NCI-H82 treated with DMSO at 0.1 percent for 48 hours (cell line): ENCODE data around the gene DOCK3.
A peak's percentile ranks its signal among the peaks of the same experiment; 100 is the strongest.
"Not testable (repeated sequence)": the region's sequence is repeated elsewhere in the genome, so short reads cannot be mapped to it uniquely, and the experiment has no call there.

Experiments
- DNase-seq: peaks from one replicate; lab custom pipeline; 2025; ENCODE audit not compliant: unreplicated experiment; lab: John Stamatoyannopoulos, UW

DOCK3 gene

DNA sequence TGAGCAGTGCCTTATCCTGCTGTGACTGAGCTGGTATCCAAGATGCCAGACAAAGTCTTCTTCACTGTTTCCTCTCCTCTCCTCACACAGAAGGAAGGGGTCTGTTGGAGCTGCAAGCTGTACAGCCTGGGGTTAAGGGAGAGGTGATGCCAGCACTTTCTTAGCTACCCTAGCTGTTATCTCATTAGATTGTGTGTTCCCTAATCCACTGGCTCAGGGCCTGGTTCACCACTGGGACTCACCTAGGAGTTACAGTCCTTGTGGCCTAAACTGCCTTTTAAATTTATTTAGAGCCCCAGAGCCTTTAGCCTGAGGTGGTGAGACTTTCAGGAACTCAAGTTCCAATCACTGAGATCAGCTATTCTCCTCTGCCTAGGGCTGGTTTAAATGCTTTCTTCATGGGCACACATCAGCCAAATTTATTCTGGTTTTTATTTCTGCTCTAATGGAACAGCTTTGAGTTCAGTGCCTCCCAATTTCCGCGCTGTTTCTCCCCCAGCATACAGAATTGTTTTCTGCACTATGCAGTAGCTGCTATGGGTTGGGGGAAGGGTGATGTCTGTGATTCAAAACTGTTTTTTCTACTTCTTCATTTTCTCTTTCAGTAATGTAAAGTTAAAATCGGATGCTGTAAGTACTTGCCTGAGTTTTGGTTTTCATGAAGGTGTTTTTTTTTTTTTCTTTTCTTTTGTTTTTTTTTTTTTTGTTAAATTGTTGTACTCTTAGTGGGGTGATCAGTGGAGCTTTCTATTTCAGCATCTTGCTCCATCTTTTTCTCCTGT, 198.8 kb downstream of the DOCK3 start:
- peak; percentile 20 for DNase-seq

DNA sequence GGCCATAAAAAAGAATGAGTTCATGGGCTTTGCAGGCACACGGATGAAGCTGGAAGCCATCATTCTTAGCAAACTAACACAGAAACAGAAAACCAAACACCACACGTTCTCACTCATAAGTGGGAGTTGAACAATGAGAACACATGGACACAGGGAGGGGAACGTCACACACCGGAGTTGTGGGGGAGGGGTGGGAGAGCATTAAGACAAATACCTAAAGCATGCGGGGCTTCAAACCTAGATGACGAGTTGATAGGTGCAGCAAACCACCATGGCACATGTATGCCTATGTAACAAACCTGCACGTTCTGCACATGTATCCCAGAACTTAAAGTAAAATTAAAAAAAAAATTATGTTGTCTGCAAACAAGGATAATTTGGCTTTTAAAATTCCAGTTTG, 200.1 kb downstream of the DOCK3 start:
- not testable (repeated sequence) for DNase-seq

DNA sequence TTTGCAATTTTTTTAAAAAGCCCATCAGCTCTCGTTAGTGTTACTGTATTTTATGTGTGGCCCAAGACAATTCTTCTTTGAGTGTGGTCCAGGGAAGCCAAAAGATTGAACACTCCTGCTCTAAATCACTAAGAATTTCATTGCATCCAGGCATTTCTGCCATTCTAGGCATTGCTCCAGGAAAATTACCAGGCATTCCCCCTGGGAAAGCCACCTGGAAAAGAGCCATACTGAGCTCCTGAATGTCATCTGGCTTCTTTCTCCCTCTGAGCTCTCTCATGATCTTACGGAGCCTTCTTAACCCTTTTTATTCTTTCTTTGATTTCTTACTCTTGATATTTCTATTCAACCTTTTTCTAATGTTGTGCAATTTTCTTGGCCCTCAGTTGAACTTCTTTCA, 202.2 kb downstream of the DOCK3 start:
- no peak for DNase-seq

DNA sequence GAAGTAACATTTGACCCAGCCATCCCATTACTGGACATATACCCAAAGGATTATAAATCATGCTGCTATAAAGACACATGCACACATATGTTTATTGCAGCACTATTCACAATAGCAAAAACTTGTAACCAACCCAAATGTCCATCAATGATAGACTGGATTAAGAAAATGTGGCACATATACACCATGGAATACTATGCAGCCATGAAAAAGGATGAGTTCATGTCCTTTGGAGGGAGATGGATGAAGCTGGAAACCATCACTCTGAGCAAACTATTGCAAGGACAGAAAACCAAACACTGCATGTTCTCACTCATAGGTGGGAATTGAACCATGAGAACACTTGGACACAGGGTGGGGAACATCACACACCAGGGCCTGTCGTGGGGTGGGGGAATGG, 208.0 kb downstream of the DOCK3 start:
- not testable (repeated sequence) for DNase-seq

DNA sequence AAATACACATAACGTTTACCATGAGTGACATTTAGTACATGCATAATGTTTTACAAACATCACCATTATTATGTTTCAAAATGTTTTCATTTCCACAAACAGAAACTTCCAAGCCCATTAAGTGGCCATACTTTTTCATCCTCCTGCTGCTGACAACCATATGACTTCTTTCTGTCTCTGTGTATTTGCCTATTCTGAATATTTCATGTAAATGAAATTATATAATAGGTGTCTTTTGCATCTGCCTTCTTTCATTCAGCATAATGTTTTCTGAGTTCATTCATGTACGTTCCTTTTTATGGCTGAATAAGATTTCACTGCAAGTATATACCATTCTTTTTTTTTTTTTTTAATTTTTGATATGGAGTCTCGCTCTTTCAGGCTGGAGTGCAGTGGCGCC, 209.0 kb downstream of the DOCK3 start:
- no peak for DNase-seq

DNA sequence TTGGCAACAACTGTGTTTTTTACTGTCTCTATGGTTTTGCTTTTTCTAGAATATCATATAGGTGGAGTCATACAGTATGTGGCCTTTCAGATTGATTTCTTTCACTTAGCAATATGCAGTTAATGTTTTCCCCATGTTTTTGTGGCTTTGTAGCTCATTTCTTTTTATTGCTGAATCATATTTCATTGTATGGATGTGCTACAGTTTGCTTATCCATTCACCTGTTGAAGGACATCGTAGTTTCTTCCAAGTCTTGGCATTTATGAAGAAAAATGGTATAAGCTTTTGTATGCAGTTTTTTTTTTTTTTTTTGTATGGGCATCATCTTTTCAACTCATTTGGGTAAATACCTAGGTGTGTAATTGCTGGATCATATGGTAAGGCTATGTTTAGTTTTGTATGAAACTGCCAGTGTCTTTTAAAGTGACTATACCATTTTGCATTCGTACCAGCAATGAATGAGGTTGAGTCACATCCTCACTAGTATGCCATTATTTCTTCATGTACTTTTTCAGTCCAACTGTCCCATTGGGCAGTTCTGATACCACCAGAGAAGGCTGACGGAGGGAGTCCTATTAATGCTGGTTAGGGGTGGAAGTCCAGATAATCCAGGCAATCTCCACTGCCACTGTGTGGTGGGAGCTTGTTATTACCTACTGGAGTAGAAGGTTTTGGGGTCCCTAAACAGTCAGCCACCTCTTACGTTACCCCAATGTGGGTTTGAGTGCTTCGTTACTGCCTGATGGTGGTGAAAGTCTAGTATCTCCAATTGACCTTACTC, 210.5 kb downstream of the DOCK3 start:
- DNase-seq = peak; percentile 2

DNA sequence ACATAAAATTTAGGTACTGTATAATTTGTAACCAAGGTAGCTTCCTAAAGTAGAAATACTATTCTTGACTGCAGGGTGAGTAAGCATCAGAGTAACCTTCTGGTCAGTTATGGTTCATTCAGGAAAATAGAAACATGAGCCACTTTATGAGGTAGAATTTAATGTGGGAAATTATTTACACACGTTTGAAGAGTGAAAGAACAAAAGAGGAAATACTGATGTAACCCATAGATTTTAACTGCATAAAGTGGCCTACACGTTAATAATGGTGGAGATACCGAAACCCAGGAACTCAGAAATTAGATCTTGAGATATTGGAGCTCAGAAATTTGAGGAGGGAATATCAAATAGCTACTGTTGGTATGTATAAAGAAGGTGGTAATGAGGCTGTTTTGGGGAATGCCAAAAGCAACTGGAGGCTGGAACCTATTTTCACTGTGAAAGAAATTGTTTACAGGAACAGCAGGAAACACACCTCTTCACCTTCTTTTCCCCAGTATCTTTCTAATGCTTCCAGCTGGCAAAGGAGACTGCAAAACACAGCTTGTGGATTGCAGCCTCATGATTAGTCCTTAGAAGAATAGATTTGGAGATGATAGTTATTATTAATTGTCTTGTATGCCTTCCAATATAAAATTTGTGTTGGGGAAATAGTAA, 216.1 kb downstream of the DOCK3 start:
- DNase-seq = no peak

DNA sequence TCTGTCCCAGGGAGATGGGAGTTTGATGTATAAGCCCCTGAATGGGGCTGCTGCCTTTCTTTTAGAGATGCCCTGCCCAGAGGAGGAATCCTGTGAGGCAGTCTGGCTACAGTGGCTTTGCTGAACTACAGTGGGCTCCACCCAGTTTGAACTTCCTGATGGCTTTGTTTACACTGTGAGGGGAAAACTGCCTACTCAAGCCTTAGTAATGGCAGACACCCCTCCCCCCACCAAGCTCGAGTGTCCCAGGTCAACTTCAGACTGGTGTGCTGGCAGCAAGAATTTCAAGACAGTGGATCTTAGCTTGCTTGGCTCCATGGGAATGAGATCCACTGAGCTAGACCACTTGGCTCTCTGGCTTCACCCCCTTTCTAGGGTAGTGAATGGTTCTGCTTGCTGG, 226.4 kb downstream of the DOCK3 start:
- DNase-seq = not testable (repeated sequence)

DNA sequence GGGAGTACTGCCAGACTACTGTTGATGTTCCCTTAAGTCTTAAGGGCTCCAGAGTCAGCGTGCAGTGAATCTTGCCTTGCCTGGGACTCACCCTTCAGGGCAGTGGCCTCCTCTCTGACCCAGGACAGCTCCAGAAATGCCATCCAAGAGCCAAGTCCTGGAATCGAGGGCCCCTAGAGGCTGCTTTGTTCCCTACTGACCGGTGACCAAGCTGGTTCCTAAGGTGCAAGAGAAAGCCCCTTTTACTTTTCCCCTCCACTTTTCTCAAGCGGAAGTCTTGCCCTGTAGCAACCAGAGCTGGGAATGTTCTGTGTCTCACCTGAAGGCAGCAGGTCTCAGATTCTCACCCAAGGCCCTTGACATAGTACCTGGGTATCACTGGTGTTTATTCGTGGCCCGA, 238.0 kb downstream of the DOCK3 start:
- no peak for DNase-seq

DNA sequence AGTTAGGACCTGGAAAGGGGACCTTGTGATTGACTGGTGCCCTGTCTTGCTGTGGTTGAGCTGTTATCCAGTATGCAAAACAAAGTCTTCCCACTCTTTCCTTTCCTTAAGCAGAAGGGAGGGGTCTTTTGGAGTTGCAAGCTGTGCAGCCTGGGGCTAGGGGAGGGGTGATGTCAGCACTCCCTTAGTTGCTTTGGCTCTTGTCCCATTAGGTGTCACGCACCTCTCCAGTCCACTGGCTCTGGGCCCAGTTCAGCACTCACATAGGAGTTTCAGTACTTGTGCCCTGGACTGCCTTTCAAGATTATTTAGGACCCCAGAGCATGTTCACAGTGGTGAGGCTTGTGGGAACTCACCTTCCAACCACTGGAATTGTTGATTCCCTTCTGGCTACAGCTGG, 238.5 kb downstream of the DOCK3 start:
- no peak for DNase-seq

DNA sequence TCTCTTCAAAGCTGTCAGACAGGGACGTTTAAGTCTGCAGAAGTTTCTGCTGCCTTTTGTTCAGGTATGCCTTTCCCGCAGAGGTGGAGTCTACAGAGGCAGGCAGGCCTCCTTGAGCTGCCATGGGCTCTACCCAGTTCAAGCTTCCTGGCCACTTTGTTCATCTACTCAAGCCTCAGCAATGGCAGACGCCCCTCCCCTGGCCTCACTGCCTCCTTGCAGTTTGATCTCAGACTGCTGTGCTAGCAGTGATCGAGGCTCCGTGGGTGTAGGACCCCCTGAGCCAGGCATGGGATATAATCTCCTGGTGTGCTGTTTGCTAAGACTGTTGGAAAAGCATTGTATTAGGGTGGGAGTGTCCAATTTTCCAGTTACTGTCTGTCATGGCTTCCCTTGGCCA, 247.3 kb downstream of the DOCK3 start:
- DNase-seq = not testable (repeated sequence)

DNA sequence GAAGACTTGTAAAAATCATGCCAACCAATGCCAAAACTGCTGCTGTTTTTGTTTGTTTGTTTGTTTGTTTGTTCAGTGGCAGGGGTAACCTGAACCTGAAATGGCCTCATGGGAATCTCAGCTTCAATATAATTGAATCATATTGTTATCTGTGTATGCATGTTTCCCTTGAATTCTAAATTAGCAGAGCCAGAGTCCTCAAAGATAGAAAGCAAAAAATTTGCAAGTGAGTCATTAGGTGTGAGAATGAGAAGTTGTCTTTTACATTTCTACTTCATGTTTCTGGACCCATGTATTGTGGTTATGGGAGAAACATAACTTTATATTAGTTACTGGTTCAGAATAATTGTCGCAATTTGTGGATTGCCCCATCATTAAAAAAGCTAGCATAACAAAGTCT, 249.2 kb downstream of the DOCK3 start:
- no peak for DNase-seq

DNA sequence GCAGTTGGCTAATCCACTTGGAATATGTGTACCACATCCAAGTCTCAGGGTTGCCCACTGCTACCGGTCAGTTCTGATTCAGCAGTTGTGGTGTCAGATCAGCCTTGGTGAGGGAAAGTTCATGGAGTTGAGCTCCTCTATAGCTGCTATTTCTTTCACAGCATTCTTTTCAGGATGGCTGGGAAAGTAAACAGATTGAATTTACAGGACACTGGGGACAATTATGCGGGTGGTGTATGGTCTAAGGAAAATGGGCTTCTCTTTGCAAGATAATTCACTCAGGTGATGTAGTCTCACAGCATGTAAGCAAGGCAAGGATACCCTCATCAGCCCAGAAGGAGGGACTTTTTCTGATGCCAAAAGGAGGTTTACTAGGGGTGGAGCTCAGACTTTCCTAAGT, 249.9 kb downstream of the DOCK3 start:
- no peak for DNase-seq

DNA sequence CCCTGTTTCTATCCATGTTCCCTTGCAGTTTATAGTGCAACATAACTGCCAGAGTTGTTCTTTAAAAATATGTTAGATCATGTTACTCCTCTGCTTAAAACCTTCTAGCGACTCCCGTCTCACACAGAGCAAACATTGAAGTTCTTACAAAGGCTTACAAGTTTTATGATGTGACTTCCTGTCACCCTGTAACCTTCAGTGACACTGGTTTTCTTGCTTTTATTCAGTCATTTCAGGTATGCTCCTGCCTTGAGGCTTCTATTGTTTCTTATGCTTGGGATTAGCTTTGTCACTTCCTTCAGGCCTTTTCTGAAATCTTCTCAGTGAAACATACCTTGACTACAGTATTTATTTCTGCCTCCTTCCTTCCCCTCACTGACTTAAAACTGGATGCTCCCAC, 252.1 kb downstream of the DOCK3 start:
- DNase-seq = no peak

DNA sequence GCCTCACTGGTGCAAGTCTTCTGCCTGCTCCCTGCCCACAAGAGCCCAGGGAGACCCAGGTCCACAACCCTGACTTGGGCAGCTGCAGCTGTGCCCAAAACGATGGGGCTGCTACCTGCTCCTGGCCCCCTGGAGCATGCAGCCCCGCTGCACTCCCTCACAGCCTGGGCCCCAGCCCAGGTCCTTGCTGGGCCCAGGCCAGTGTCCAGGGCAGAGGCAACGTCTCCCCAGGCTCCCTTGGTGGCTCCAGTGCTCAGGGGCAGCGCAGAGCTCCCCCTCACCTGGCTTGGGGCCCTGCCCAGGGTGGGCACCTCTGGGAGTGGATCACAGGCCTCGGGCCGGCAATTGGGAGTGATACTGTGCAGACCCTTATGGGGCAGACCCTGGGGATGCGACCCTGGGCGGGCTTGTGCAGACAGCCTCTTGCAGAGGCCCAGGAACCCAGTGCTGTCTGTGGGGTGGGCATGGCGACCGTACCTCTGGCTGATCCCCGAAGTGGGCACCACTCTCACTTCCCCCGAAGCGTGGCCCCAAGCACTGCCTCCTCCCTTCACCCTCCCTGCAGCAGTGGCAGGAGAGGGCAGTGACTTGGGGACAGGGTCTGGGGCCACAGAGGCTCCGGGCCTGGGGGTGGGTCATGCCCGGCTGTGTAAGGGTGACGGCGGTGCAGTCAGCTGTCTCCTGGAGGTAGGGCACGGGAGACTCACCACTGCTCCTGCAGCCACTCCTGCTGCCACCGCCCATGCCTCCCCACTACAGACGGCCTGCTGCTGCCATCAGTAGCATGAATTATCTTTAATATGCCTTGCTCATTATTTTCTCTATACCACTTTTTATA, 255.9 kb downstream of the DOCK3 start:
- DNase-seq = no peak

DNA sequence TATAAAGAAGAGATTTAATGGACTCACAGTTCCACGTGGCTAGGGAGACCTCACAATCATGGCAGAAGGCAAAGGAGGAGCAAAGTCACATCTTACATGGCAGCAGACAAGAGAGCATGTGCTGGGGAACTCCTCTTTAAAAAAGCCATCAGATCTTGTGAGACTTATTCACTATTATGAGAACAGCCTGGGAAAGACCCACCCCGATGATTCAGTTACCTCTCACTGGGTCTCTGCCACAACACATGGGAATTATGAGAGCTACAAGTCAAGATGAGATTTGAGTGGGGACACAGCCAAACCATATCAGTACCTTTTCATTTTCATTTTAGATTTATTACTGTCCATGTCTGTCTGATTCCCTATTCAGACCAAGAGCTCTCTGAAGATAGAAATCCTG, 258.2 kb downstream of the DOCK3 start:
- not testable (repeated sequence) for DNase-seq

DNA sequence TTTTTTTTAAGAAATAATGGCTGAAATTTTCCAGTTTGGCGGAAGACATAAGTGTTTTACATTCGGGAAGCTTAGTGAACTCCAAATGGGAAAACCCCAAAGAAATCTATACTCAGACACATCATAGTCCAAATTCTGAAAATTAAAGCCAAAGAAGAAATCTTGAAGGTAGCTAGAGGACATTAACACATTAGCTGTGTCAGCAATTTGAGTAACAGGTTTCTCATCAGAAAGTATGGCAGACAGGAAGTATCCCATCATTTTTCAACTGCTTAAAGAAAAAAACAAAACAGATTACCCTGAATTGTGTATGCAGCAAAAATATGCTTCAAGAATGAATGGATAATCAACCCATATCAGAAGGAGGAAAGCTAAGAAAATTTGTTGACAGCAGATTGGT, 261.7 kb downstream of the DOCK3 start:
- DNase-seq = no peak

DNA sequence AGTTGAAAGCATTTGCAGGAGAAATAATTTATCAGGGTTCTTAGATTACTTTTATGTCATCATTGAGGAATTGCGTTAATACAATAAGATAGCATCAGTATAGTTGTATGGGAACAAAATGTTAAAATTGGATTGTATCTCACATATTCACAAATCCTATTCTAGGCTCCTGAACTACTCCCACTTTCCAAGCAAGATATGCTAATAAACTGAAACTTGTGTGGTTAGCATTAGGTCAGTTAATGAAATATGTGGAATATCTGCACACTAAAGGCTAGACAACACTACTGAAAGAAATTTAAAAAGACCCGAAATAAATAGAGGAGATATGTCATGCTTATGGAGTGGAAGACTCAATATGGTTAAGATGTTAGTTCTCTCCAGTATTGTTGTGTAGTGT, 272.7 kb downstream of the DOCK3 start:
- DNase-seq = no peak

DNA sequence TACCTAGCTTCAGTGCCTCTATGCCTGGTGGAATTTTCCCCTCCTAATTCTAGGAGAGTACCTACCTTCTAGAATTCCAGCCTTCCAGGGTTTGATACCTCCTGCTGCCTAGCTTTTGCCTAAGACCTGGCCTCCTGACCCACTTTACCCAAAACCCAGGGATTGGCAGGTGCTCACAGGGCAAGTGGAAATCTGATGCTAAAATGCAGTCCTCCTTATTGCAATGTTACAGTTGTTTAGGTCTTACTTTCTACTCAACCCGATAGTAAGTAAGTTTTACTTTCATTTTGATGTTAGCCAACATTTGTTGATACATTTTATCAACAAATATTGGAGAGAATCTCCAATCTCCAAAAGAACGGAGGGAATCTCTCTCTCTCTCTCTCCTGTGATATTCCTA, 275.9 kb downstream of the DOCK3 start:
- DNase-seq = no peak

DNA sequence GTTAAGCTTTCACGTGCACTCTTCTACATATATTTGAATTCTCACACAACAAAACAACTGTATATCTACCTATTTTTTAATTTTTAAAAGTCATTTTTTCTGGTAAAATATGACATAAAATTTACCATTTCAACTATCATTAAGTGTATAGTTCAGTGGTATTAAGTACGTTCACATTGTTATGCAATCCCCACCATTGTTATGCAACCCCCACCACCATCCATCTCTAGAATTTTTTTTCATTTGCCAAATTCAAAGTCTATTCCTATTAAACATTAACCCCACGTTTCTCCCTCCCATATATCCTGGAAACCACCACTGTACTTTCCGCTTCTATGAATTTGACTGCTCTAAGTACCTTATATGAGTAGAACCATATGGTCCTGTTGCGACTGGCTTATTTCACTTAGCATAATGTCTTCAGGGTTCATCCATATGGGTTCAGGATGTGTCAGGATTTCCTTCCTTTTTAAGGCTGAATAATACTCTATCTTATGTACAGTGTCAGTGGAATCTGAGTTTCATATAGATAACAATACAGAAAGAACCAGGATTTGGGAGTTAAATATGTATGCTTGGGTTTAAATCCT, 279.2 kb downstream of the DOCK3 start:
- DNase-seq = no peak

DNA sequence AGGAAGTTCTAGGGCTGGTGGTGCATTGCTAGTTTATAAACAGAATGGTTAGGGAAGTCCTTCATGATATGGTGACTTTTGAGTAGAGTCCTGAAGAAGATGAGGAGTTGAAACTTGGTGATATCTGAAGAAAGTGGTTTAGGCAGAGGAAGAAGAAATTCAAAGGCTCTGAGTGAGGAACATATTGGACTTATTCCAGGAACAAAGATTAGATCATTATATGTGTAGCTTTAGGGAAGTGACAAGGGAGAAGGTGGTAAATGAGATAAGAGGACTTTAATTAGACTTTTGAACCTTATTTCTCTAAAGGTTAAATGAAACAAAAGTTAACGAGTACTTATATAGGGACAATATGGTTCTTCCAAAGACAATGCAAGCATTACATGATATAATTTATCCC, 286.7 kb downstream of the DOCK3 start:
- DNase-seq = no peak
